Mesendoderm (in vitro differentiated cells): ENCODE data around the gene FAM156A.
"Not testable (repeated sequence)": the region's sequence is repeated elsewhere in the genome, so short reads cannot be mapped to it uniquely, and the experiment has no call there.

ENCODE experiments used
- DNase-seq: peaks from one replicate; pipeline ENCODE4 v3.0.0; 2013
- H2AK5ac ChIP-seq: 2 replicates; pipeline ENCODE4 v1.6.1; 2013; ENCODE audit warnings: low read length, inconsistent platforms
- H2BK120ac ChIP-seq: 2 replicates; pipeline ENCODE4 v1.6.1; 2013; ENCODE audit warnings: low read depth, mild to moderate bottlenecking, low read length, moderate library complexity, mixed read lengths
- H2BK15ac ChIP-seq: replicated peaks from 2 replicates; pipeline ENCODE4 v1.6.1; 2013; ENCODE audit warnings: low read depth, mild to moderate bottlenecking, moderate library complexity
- H2BK5ac ChIP-seq: 2 replicates; pipeline ENCODE4 v1.6.1; 2013; ENCODE audit warnings: low read length, inconsistent platforms
- H3K18ac ChIP-seq: 2 replicates; pipeline ENCODE4 v1.6.1; 2013; ENCODE audit warnings: mild to moderate bottlenecking, low read length, mixed read lengths
- H3K23ac ChIP-seq: one replicate; pipeline ENCODE4 v1.6.1; 2013; ENCODE audit warnings: low read length
- H3K27ac ChIP-seq: 2 replicates; pipeline ENCODE4 v1.5.1; 2013; ENCODE audit warnings: low read depth, mild to moderate bottlenecking, inconsistent platforms, low read length, moderate library complexity
- H3K27me3 ChIP-seq: 2 replicates; pipeline ENCODE4 v1.6.1; 2013; ENCODE audit warnings: low read length, control low read depth, mild to moderate bottlenecking, inconsistent platforms; ENCODE audit not compliant: insufficient read depth, poor library complexity
- H3K36me3 ChIP-seq: 2 replicates; pipeline ENCODE4 v1.6.1; 2013; ENCODE audit warnings: low read length, inconsistent platforms; ENCODE audit not compliant: control insufficient read depth, insufficient read depth
- H3K4ac ChIP-seq: one replicate; pipeline ENCODE4 v1.6.1; 2013; ENCODE audit warnings: low read depth, mild to moderate bottlenecking, low read length, moderate library complexity
- H3K4me1 ChIP-seq: 2 replicates; pipeline ENCODE4 v1.6.1; 2013; ENCODE audit warnings: low read depth, low read length, inconsistent platforms; ENCODE audit not compliant: control insufficient read depth
- H3K4me2 ChIP-seq: 2 replicates; pipeline ENCODE4 v1.6.1; 2013; ENCODE audit warnings: low read length
- H3K4me3 ChIP-seq: 2 replicates; pipeline ENCODE4 v1.5.1; 2013; ENCODE audit warnings: mild to moderate bottlenecking, low read length
- H3K56ac ChIP-seq: one replicate; pipeline ENCODE4 v1.6.1; 2013; ENCODE audit warnings: low read length
- H3K79me1 ChIP-seq: 2 replicates; pipeline ENCODE4 v1.6.1; 2013; ENCODE audit warnings: low read length, inconsistent platforms
- H3K79me2 ChIP-seq: 2 replicates; pipeline ENCODE4 v1.6.1; 2013; ENCODE audit warnings: mild to moderate bottlenecking, low read length; ENCODE audit not compliant: control insufficient read depth, insufficient read depth
- H3K9ac ChIP-seq: 2 replicates; pipeline ENCODE4 v1.6.1; 2013; ENCODE audit warnings: low read length, inconsistent platforms
- H4K5ac ChIP-seq: one replicate; pipeline ENCODE4 v1.6.1; 2013; ENCODE audit warnings: low read length
- H4K8ac ChIP-seq: one replicate; pipeline ENCODE4 v1.6.1; 2013; ENCODE audit warnings: low read depth, mild to moderate bottlenecking, control low read depth, low read length, moderate library complexity
- WGBS: extraction: QIAGEN DNeasy Blood & Tissue Kit; methylation state at CpG from one replicate; pipeline ENCODE4 v1.1.7; 2013; ENCODE audit warnings: low lambda C conversion rate, missing lambda C conversion rate; ENCODE audit not compliant: insufficient coverage; ENCODE audit errors: extremely low coverage; 5-methylcytosine and 5-hydroxymethylcytosine counted together

FAM156A gene

DNA sequence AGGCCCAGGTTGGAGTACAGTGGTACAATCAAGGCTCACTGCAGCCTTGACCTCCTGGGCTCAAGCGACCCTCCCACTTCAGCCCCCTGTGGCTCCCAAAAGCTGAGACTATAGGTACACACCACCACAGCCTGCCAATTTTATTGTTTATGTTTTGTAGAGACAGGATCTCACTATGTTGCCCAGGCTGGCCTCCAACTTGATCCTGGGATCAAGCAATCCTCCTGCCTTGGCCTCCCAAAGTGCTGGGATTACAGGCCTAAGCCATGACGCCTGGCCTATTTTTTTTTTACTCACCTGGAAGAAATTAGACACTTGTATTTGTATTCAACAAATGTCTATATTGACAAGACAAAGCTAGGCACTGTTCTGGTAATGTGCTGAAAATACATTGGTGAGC is 25.1 kb downstream of the FAM156A start:
- no peaks in the 10 kb centered on the region for H3K27me3 ChIP-seq
- no peaks in the 10 kb centered on the region for H3K36me3 ChIP-seq
- H3K18ac ChIP-seq = no peak overlapping the region
- no peak overlapping the region for H3K27ac ChIP-seq
- no peak overlapping the region for H2BK5ac ChIP-seq
- H3K56ac ChIP-seq = no peak overlapping the region
- no peak overlapping the region for H4K5ac ChIP-seq
- H3K4me2 ChIP-seq = no peak overlapping the region
- no peak overlapping the region for H3K23ac ChIP-seq
- H2AK5ac ChIP-seq = no peak overlapping the region
- H3K4me1 ChIP-seq = no peaks in the 10 kb centered on the region
- DNase-seq = no peak
- H3K79me1 ChIP-seq = no peaks in the 10 kb centered on the region
- H2BK120ac ChIP-seq = no peak overlapping the region
- no peak overlapping the region for H4K8ac ChIP-seq
- no peak overlapping the region for H3K4me3 ChIP-seq
- H2BK15ac ChIP-seq = no peak overlapping the region
- H3K4ac ChIP-seq = no peak overlapping the region
- H3K9ac ChIP-seq = no peak overlapping the region
- no peaks in the 10 kb centered on the region for H3K79me2 ChIP-seq
- no CpG with 5 or more reads among the region's 2 CpGs for WGBS

DNA sequence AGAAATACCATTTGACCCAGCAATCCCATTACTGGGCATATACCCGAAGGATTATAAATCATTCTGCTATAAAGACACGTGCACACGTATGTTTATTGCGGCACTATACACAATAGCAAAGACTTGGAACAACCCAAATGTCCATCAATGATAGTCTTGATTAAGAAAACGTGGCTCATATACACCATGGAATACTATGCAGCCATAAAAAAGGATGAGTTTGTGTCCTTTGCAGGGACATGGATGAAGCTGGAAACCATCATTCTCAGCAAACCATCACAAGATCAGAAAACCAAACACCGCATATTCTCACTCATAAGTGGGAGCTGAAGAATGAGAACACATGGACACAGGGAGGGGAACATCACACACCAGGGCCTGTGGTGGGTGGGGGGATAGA is 28.1 kb downstream of the FAM156A start:
- not testable (repeated sequence) for H3K23ac ChIP-seq, H4K5ac ChIP-seq, H3K79me2 ChIP-seq, H2BK120ac ChIP-seq, H3K56ac ChIP-seq, H3K4me1 ChIP-seq, DNase-seq, H3K4ac ChIP-seq, H3K4me2 ChIP-seq, H3K9ac ChIP-seq, H3K27ac ChIP-seq, H3K4me3 ChIP-seq, H2BK15ac ChIP-seq, H4K8ac ChIP-seq, H3K79me1 ChIP-seq, H3K27me3 ChIP-seq, H3K36me3 ChIP-seq, H3K18ac ChIP-seq, H2AK5ac ChIP-seq, H2BK5ac ChIP-seq
- no CpG with 5 or more reads among the region's 6 CpGs for WGBS

DNA sequence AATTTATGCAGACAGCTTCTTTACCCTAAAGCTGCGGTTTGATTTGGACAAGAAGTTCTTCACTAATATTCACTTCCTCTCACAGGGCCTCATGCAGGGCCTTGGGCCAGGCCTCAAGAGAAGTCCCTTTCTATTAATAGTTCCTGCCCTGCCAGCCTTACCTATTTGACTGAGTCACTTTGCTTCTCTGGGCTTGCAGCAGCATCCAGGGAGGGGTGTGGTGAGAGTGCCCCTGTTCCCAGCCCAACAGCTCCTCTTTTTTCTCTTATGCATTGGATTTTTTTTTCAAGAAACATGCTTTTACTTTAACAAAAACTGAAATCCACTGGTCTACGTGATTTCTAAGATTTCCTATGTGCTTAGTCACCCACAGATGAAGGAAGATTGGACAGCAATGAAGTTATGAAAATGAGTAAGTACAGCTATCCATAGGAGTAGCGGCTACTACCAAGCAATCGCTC is 34.5 kb downstream of the FAM156A start:
- no peak overlapping the region for H3K4ac ChIP-seq
- no peak overlapping the region for H3K4me3 ChIP-seq
- H3K79me1 ChIP-seq = no peaks in the 10 kb centered on the region
- H3K4me2 ChIP-seq = no peak overlapping the region
- H3K56ac ChIP-seq = no peak overlapping the region
- no peak overlapping the region for H3K9ac ChIP-seq
- no peak overlapping the region for H4K8ac ChIP-seq
- WGBS = no CpG with 5 or more reads among the region's 4 CpGs
- no peaks in the 10 kb centered on the region for H3K4me1 ChIP-seq
- no peak overlapping the region for H2BK120ac ChIP-seq
- DNase-seq = no peak
- H3K23ac ChIP-seq = no peak overlapping the region
- H3K27ac ChIP-seq = no peak overlapping the region
- H2BK5ac ChIP-seq = no peak overlapping the region
- no peaks in the 10 kb centered on the region for H3K27me3 ChIP-seq
- H3K18ac ChIP-seq = no peak overlapping the region
- H4K5ac ChIP-seq = no peak overlapping the region
- H3K36me3 ChIP-seq = no peaks in the 10 kb centered on the region
- H3K79me2 ChIP-seq = no peaks in the 10 kb centered on the region
- H2AK5ac ChIP-seq = no peak overlapping the region
- no peak overlapping the region for H2BK15ac ChIP-seq

DNA sequence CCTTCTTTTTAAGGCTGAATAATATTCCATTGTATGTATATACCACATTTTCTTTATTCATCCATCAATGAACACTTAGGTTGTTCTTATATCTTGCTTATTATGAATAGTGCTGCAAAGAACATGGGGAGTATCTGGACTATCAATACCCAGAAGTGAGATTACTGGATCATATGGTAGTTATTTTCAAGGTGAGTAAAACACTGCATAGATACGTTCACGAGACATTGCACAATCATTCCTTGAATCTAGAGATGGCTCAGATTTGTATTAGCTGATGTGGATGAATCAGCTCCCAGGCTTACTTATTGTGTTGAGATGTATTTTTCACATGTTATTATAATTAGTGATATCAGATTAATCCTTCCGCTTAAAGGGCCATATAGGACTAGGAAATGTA is 43.6 kb downstream of the FAM156A start:
- no CpG with 5 or more reads among the region's 3 CpGs for WGBS

DNA sequence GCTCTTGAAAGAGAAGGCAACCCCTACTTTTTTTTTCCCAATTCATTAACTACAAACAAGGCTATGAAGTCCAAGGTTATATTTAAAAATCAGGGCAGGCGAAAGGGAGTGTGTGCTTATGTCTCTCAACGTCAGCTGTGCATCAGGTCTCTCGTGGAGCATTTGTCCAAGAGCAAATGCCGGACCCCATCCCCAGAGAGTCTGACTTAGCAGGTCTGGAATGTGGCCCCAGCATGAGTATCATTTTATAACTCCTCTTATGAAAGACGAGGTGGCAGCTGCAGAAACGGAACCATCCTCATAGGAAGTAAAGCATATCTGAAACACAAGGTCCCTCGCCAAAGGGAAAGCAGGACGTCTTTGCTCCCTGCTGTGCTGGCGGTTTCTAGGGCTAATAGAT is 44.6 kb downstream of the FAM156A start:
- H3K36me3 ChIP-seq, H3K56ac ChIP-seq, H4K5ac ChIP-seq, H4K8ac ChIP-seq, H3K18ac ChIP-seq, H3K23ac ChIP-seq, H3K9ac ChIP-seq, H2BK120ac ChIP-seq, H2BK15ac ChIP-seq, H3K27me3 ChIP-seq, H3K27ac ChIP-seq, DNase-seq, H3K79me2 ChIP-seq, H3K79me1 ChIP-seq, H3K4ac ChIP-seq, H3K4me2 ChIP-seq, H2BK5ac ChIP-seq, H3K4me3 ChIP-seq, H2AK5ac ChIP-seq, H3K4me1 ChIP-seq: not testable (repeated sequence)
- WGBS = no CpG with 5 or more reads among the region's 9 CpGs

More for the DNA sequence above, 43.6 kb downstream of the FAM156A start:
- H3K36me3 ChIP-seq, H3K27ac ChIP-seq, DNase-seq, H3K79me2 ChIP-seq, H2BK120ac ChIP-seq, H3K79me1 ChIP-seq, H4K5ac ChIP-seq, H2BK5ac ChIP-seq, H3K4me2 ChIP-seq, H3K27me3 ChIP-seq, H3K4me1 ChIP-seq, H3K18ac ChIP-seq, H3K9ac ChIP-seq, H3K4me3 ChIP-seq, H4K8ac ChIP-seq, H3K4ac ChIP-seq, H2AK5ac ChIP-seq, H3K23ac ChIP-seq, H3K56ac ChIP-seq, H2BK15ac ChIP-seq: not testable (repeated sequence)

DNA sequence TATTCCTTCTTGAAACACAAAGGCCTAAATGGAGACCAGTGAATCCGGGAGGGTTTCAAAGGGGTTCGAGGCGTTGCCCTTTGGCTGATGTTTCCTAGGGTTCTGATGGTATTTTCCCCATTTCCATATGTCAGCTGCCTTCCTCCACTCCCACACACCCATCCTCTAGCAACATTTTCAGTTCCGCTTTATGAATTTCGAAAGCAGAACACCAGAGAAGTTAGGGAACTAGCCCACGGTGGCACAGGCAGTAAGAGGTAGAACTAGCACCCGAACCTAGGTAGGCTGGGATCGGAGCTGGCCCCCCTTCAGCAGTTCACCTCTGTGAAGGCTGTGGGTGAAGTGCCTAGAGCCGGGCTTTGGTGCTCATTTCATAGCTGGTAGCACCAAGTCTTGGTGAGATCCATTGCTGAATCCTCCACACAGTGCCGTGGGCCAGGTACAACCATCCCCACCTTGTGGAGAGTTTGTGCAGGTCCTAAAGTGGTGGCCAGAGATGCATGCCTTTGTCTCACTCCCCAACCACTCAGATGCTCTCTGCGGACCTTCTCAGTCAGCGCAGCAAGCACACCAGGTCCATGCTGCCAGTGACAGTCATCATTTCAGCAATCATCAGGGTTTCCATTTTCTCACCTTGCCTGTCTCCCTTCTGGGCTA is 48.9 kb downstream of the FAM156A start:
- not testable (repeated sequence) for H3K4me1 ChIP-seq, DNase-seq, H3K36me3 ChIP-seq, H3K79me2 ChIP-seq, H3K27me3 ChIP-seq, H2BK120ac ChIP-seq, H3K4me2 ChIP-seq, H3K9ac ChIP-seq, H4K8ac ChIP-seq, H3K23ac ChIP-seq, H2AK5ac ChIP-seq, H4K5ac ChIP-seq, H3K4ac ChIP-seq, H3K4me3 ChIP-seq, H3K27ac ChIP-seq, H3K18ac ChIP-seq, H2BK15ac ChIP-seq, H3K56ac ChIP-seq, H3K79me1 ChIP-seq, H2BK5ac ChIP-seq
- no CpG with 5 or more reads among the region's 12 CpGs for WGBS
